ENCODE data around the gene ZBTB7C.

- TF ChIP-seq CTCF (IDR thresholded peaks at IDR 0.05) (peak; percentile 50), POLR2AphosphoS5 (IDR thresholded peaks at IDR 0.05; ENCODE audit: low read depth, low read length) (no peak), MXI1 (IDR thresholded peaks at IDR 0.05; ENCODE audit: low read depth, low read length) (no peak), EP300 (IDR thresholded peaks at IDR 0.05; ENCODE audit: borderline replicate concordance in 1 of 2, low read depth in 1 of 2, low read length in 1 of 2) (no peak), RXRA (IDR thresholded peaks at IDR 0.05; ENCODE audit: borderline replicate concordance, low read depth) (no peak)
Observed at GRCh38 chr18:47997338-47997780, 411.8 kb downstream of the ZBTB7C start.

Data from SK-N-SH (cell line).